IMR-90 (cell line): ENCODE data around the gene MLLT10. TPM values are rescaled to one million over a fixed set of nuclear protein-coding genes. Genes with fewer than 3 reads are reported as not detected.

Experiments used
- ATAC-seq: fragments of 200-7000 bp; cut with Tn5 transposase; 2 replicates; pipeline ENCODE4 v1.9.1; 2020; ENCODE audit warnings: low read depth, mild to moderate bottlenecking, moderate library complexity
- BruUV-seq: library from RNA; stranded (reverse); fragments of 400-500 nt; replicated peaks from 2 replicates; lab custom pipeline; 2021; lab: Mats Ljungman, UMichigan
- CTCF ChIA-PET: fragments of 300-600 bp; formaldehyde crosslinking; extraction: SDS; loops from one replicate; lab custom pipeline; 2021; ENCODE audit warnings: antibody characterized with exemption; lab: Yijun Ruan, JAX
- POLR2A ChIA-PET: fragments of 300-600 bp; sonication (Branson Sonifier 250); formaldehyde crosslinking; loops from one replicate; lab custom pipeline; 2022; ENCODE audit warnings: antibody characterized with exemption; ENCODE audit not compliant: unreplicated experiment; lab: Charles Lee
- DNase-seq: peaks from one replicate; pipeline ENCODE4 v3.0.0; 2013
- H2AFZ ChIP-seq: replicated peaks from 2 replicates; pipeline ENCODE3; 2013; ENCODE audit warnings: low read length, mild to moderate bottlenecking; ENCODE audit not compliant: poor library complexity
- H2AK5ac ChIP-seq: 2 replicates; pipeline ENCODE4 v1.6.1; 2013; ENCODE audit warnings: low read depth, low read length, inconsistent platforms
- H2AK9ac ChIP-seq: replicated peaks from 2 replicates; pipeline ENCODE3; 2013; ENCODE audit warnings: mild to moderate bottlenecking, low read depth, low read length, moderate library complexity; ENCODE audit not compliant: poor library complexity
- H2BK120ac ChIP-seq: 2 replicates; pipeline ENCODE4 v1.6.1; 2013; ENCODE audit warnings: low read depth, low read length, inconsistent platforms
- H2BK15ac ChIP-seq: 3 replicates; pipeline ENCODE4 v1.6.1; 2013; ENCODE audit warnings: low read depth, low read length, inconsistent platforms
- H2BK20ac ChIP-seq: 2 replicates; pipeline ENCODE4 v1.6.1; 2013; ENCODE audit warnings: low read depth, mild to moderate bottlenecking, inconsistent platforms, low read length, moderate library complexity
- H2BK5ac ChIP-seq: 2 replicates; pipeline ENCODE4 v1.6.1; 2013; ENCODE audit warnings: mild to moderate bottlenecking, low read depth, low read length, inconsistent platforms; ENCODE audit not compliant: poor library complexity, severe bottlenecking
- H3K14ac ChIP-seq: replicated peaks from 2 replicates; pipeline ENCODE4 v1.6.1; 2013; ENCODE audit warnings: low read depth, low read length, inconsistent platforms
- H3K18ac ChIP-seq: 2 replicates; pipeline ENCODE4 v1.6.1; 2013; ENCODE audit warnings: low read depth, low read length, control low read depth
- H3K23ac ChIP-seq: 2 replicates; pipeline ENCODE4 v1.6.1; 2013; ENCODE audit warnings: low read depth, low read length, inconsistent platforms
- H3K27ac ChIP-seq: 2 replicates; pipeline ENCODE4 v1.5.1; 2013; ENCODE audit warnings: mild to moderate bottlenecking, control low read depth, low read length; ENCODE audit not compliant: insufficient read depth
- H3K27me3 ChIP-seq: 2 replicates; pipeline ENCODE4 v1.6.1; 2013; ENCODE audit warnings: low read length; ENCODE audit not compliant: control insufficient read depth, insufficient read depth
- H3K36me3 ChIP-seq: 2 replicates; pipeline ENCODE4 v1.6.1; 2013; ENCODE audit warnings: low read length, mixed read lengths; ENCODE audit not compliant: control insufficient read depth, insufficient read depth
- H3K4ac ChIP-seq: 2 replicates; pipeline ENCODE4 v1.6.1; 2013; ENCODE audit warnings: low read depth, low read length, inconsistent platforms
- H3K4me1 ChIP-seq: 2 replicates; pipeline ENCODE4 v1.6.1; 2013; ENCODE audit warnings: low read length, mixed read lengths; ENCODE audit not compliant: control insufficient read depth, insufficient read depth
- H3K4me2 ChIP-seq: 2 replicates; pipeline ENCODE4 v1.6.1; 2013; ENCODE audit warnings: low read depth, mild to moderate bottlenecking, control low read depth, low read length, moderate library complexity
- H3K4me3 ChIP-seq: 2 replicates; pipeline ENCODE4 v1.5.1; 2013; ENCODE audit warnings: low read depth, mild to moderate bottlenecking, control low read depth, low read length, moderate library complexity; ENCODE audit not compliant: insufficient read depth
- H3K56ac ChIP-seq: 2 replicates; pipeline ENCODE4 v1.6.1; 2013; ENCODE audit warnings: low read length, inconsistent platforms; ENCODE audit not compliant: insufficient read depth; ENCODE audit errors: extremely low read depth
- H3K79me1 ChIP-seq, 2 experiments: 2 replicates each; pipeline ENCODE4 v1.6.1; 2013; ENCODE audit warnings: low read length in 2 of 2, inconsistent platforms in 1 of 2, low read depth in 1 of 2
- H3K9ac ChIP-seq: 2 replicates; pipeline ENCODE4 v1.6.1; 2013; ENCODE audit warnings: low read depth, low read length, control low read depth
- H3K9me1 ChIP-seq: 2 replicates; pipeline ENCODE4 v1.6.1; 2013; ENCODE audit warnings: low read length, inconsistent platforms; ENCODE audit not compliant: insufficient read depth
- H3K9me3 ChIP-seq: 2 replicates; pipeline ENCODE4 v1.6.1; 2013; ENCODE audit warnings: low read length; ENCODE audit not compliant: control insufficient read depth, insufficient read depth
- H4K20me1 ChIP-seq: 2 replicates; pipeline ENCODE4 v1.6.1; 2013; ENCODE audit warnings: low read length, inconsistent platforms; ENCODE audit not compliant: insufficient read depth
- H4K5ac ChIP-seq: 2 replicates; pipeline ENCODE4 v1.6.1; 2013; ENCODE audit warnings: mild to moderate bottlenecking, low read depth, low read length, control low read depth
- H4K8ac ChIP-seq, 2 experiments: 2 replicates each; pipeline ENCODE4 v1.6.1; 2013; ENCODE audit warnings: low read depth in 2 of 2, low read length in 2 of 2, control low read depth in 1 of 2, inconsistent platforms in 1 of 2
- H4K91ac ChIP-seq: 2 replicates; pipeline ENCODE4 v1.6.1; 2013; ENCODE audit warnings: low read depth, low read length, inconsistent platforms; ENCODE audit not compliant: insufficient read depth
- BHLHE40 ChIP-seq: fragments of 150-350 bp; IDR thresholded peaks from 2 replicates; pipeline ENCODE4 v1.6.1; 2016; ENCODE audit warnings: mild to moderate bottlenecking, low read depth, low read length
- CEBPB ChIP-seq: IDR thresholded peaks from 2 replicates; pipeline ENCODE4 v1.6.1; 2012; ENCODE audit warnings: low read depth, low read length, improper control_type of control experiment
- CHD1 ChIP-seq: IDR thresholded peaks from 2 replicates; pipeline ENCODE4 v1.6.1; 2012; ENCODE audit warnings: low read depth, low read length, improper control_type of control experiment
- CTCF ChIP-seq: conservative IDR thresholded peaks from 2 replicates; pipeline ENCODE4 v1.5.1; 2012; ENCODE audit warnings: mild to moderate bottlenecking, low read depth, low read length, improper control_type of control experiment
- FOS ChIP-seq: fragments of 150-350 bp; IDR thresholded peaks from 2 replicates; pipeline ENCODE4 v1.6.1; 2016; ENCODE audit warnings: low read depth, low read length
- MAFK ChIP-seq: IDR thresholded peaks from 2 replicates; pipeline ENCODE4 v1.6.1; 2012; ENCODE audit warnings: low read depth, low read length, improper control_type of control experiment
- MAZ ChIP-seq: IDR thresholded peaks from 2 replicates; pipeline ENCODE4 v1.6.1; 2012; ENCODE audit warnings: low read depth, mild to moderate bottlenecking, low read length, improper control_type of control experiment, moderate library complexity, borderline replicate concordance
- MXI1 ChIP-seq: IDR thresholded peaks from 2 replicates; pipeline ENCODE4 v1.6.1; 2012; ENCODE audit warnings: low read depth, mild to moderate bottlenecking, low read length, moderate library complexity, borderline replicate concordance
- NFE2L2 ChIP-seq: fragments of 150-350 bp; IDR thresholded peaks from 2 replicates; pipeline ENCODE4 v1.6.1; 2016; ENCODE audit warnings: low read depth, mild to moderate bottlenecking, low read length
- RAD21 ChIP-seq: IDR thresholded peaks from 2 replicates; pipeline ENCODE4 v1.6.1; 2012; ENCODE audit warnings: low read length, improper control_type of control experiment
- RCOR1 ChIP-seq: IDR thresholded peaks from 2 replicates; pipeline ENCODE4 v1.6.1; 2012; ENCODE audit warnings: mild to moderate bottlenecking, low read length, improper control_type of control experiment; ENCODE audit not compliant: insufficient replicate concordance
- RFX5 ChIP-seq: IDR thresholded peaks from 2 replicates; pipeline ENCODE4 v1.8.0; 2012; ENCODE audit warnings: low read depth, mild to moderate bottlenecking, low read length, moderate library complexity
- SMC3 ChIP-seq: fragments of 150-350 bp; IDR thresholded peaks from 2 replicates; pipeline ENCODE4 v1.6.1; 2016; ENCODE audit warnings: low read depth, mild to moderate bottlenecking, antibody characterized with exemption, low read length, moderate library complexity
- WGBS, 2 experiments: methylation state at CpG; one replicate each; pipeline versions ENCODE4 v1.1.5 to v1.1.7; 2013; ENCODE audit warnings: missing lambda C conversion rate in 2 of 2; ENCODE audit not compliant: insufficient read length in 1 of 2; ENCODE audit errors: extremely low coverage in 2 of 2; 5-methylcytosine and 5-hydroxymethylcytosine counted together
- dilution Hi-C: fragments of 300-500 bp; cut with HindIII; formaldehyde crosslinking; loops from one replicate; pipeline ENCODE4 v1.14.3; 2018; ENCODE audit warnings: low sequenced_read_pairs; ENCODE audit not compliant: unreplicated experiment
- in situ Hi-C: fragments of 300-500 bp; cut with MboI; formaldehyde crosslinking; loops from 3 replicates; pipeline ENCODE4 v1.14.3; 2019; ENCODE audit warnings: low sequenced_read_pairs, inconsistent platforms, mixed read lengths
- intact Hi-C: fragments of 100-400 bp; cut with micrococcal nuclease; formaldehyde crosslinking; loops from 2 replicates; pipeline ENCODE4 v1.10.0; 2022
- polyA plus RNA-seq, 3 experiments: library from polyadenylated mRNA; depleted of rRNA; stranded (reverse); fragments of >200 nt; gene quantifications; 2 replicates each; pipeline ENCODE4 v1.2.3, GENCODE V29; 2012; ENCODE audit warnings: low replicate concordance in 1 of 3
- total RNA-seq: library from RNA; depleted of rRNA; stranded (reverse); fragments of >200 nt; gene quantifications from 2 replicates; pipeline ENCODE4 v1.2.3, GENCODE V29; 2012
- TF ChIP-seq, protein P1 (sequence below): fragments of 150-350 bp; IDR thresholded peaks from 2 replicates; pipeline ENCODE4 v1.6.1; 2017; ENCODE audit warnings: mild to moderate bottlenecking, antibody characterized with exemption, low read length, low read depth

MLLT10 gene
- total and polyA plus RNA-seq, 2 of the 4 experiments (the other 2 are of a cell fraction) = 22.5 to 29.0 TPM

DNA sequence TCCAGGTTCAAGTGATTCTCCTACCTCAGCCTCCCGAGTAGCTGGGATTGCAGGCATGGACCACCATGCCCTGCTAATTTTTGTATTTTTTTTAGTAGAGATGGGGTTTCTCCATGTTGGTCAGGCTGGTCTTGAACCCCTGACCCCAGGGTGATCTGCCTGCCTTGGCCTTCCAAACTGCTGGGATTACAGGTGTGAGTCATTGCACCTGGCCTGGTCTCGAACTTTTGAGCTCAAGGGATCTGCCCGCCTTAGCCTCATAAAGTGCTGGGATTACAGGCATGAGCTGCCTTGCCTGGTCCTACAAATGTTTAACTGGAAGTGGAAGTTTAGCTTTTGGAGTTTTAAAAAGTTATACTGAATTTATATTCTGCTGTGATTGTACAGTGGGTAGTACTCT, 2.8 kb downstream of the MLLT10 start:
- Histone ChIP-seq H3K18ac (no peak overlapping the region), H3K14ac (no peak overlapping the region), H2AK5ac (no peak overlapping the region), H3K79me1 (peaks cover 10 to 27% of the 10 kb centered on the region in 2 experiments; a peak in 3 of 4 replicates), H3K27ac (no peak overlapping the region), H3K56ac (no peak overlapping the region), H3K4me3 (no peak overlapping the region), H3K23ac (no peak overlapping the region), H2AK9ac (no peak overlapping the region), H4K91ac (no peak overlapping the region), H2BK5ac (no peak overlapping the region), H3K9me3 (no peaks in the 10 kb centered on the region), H3K4ac (no peak overlapping the region), H3K4me1 (0 out of 2 replicates have a peak, but pooled peaks cover 2% of the 10 kb centered on the region), H3K9me1 (no peaks in the 10 kb centered on the region), H4K5ac (no peak overlapping the region), H3K9ac (no peak overlapping the region), H2BK120ac (no peak overlapping the region), H2BK20ac (no peak overlapping the region), H4K8ac (no peak overlapping the region), H3K36me3 (peaks cover 22% of the 10 kb centered on the region), H4K20me1 (peaks cover 8% of the 10 kb centered on the region), H2AFZ (no peak overlapping the region), H2BK15ac (no peak overlapping the region), H3K4me2 (no peak overlapping the region), H3K27me3 (no peaks in the 10 kb centered on the region)
- CTCF ChIA-PET = no interaction called here
- TF ChIP-seq RAD21 = no peak
- TF ChIP-seq RFX5 = no peak
- TF ChIP-seq FOS = no peak
- no peak for TF ChIP-seq NFE2L2
- TF ChIP-seq RCOR1 = no peak
- no peak for TF ChIP-seq BHLHE40
- no peak for TF ChIP-seq CHD1
- TF ChIP-seq, protein P1, sequence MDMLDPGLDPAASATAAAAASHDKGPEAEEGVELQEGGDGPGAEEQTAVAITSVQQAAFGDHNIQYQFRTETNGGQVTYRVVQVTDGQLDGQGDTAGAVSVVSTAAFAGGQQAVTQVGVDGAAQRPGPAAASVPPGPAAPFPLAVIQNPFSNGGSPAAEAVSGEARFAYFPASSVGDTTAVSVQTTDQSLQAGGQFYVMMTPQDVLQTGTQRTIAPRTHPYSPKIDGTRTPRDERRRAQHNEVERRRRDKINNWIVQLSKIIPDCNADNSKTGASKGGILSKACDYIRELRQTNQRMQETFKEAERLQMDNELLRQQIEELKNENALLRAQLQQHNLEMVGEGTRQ = no peak
- no peak for TF ChIP-seq CTCF
- no peak for TF ChIP-seq MAFK
- no peak for TF ChIP-seq CEBPB
- TF ChIP-seq SMC3 = no peak
- TF ChIP-seq MAZ = no peak
- no peak for TF ChIP-seq MXI1
- POLR2A ChIA-PET = no interaction called here
- dilution Hi-C loops = no loop called here
- in situ Hi-C loops = loop anchor here (5.0 kb wide), 1 partner anchor 40 kb away; no protein-coding TSS in a partner anchor
- BruUV-seq = no TSS peak
- intact Hi-C loops = no loop called here
- WGBS, 2 experiments = 100% methylated on average over 2 of the region's 3 CpGs; no CpG with 5 or more reads in 1 of the 2 experiments
- ATAC-seq (no peak), DNase-seq (no peak)
